HS-5 (cell line): ENCODE measurements around the gene MKKS.

ENCODE experiments used
- DNase-seq: peaks from one replicate; pipeline ENCODE4 v3.0.0-alpha.2; 2012; ENCODE audit warnings: low read depth

Gene MKKS

DNA sequence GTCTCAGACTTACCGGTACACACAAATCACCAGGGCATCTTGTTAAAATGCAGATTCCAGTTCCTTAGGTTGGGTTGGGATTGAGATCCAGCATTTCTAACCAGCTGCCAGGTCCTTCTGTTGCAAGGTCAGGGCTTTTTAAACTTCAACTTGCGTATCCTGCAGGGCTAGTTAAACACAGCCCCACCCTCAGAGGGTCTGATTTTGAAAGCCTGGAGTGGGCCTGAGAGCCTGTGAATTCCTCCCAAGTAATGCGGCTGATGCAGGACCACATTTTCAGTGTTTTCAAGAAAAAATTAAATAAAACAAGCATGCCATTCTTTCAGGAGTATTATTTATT, 65.3 kb downstream of the MKKS start:
- DNase-seq: no peak

DNA sequence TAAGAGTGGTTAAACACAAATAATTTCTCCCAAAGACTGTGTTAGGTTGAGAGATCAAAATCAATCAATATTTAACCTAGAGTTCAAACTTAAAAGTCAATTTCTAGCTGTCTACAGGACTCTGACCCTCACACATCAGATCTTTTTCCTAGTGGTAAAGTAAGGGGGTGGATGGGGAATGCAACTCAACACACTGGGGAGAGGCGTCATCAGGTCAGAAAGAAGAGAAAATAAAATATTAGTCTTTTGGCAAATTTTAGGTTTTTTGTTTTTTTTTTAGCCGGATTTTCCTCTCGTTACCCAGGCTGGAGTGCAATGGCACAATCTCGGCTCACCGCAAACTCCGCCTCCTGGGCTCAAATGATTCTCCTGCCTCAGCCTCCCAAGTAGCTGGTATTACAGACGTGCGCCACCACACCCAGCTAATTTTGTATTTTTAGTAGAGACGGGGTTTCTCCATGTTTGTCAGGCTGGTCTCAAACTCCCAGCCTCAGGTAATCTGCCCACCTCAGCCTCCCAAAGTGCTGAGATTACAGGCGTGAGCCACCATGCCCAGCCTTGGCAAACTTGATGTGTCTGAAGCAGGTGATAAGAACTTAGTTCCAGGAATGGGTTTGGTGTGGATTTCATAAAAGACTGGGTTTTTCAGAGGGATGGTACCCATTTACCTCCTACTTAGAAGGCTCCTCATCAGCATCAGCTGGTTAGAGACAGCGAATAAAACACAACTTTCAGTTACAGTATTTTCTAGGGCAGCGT, 65.9 kb downstream of the MKKS start:
- no peak for DNase-seq

DNA sequence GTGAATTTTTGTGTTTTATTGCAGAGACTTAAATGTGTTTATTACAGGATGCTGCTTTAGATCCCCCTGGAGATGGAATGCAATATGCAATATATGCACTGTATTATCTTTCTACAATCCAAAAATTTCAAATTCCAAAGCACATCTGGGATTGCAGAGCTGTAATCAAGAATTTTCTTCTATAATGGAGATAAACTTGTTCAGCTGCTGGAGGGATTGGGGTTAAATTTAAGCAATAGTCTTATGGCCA, 66.4 kb downstream of the MKKS start:
- DNase-seq: no peak

- no peak for DNase-seq
Measured at GRCh38 chr20:10366898-10367692, 66.9 kb downstream of the MKKS start.

DNA sequence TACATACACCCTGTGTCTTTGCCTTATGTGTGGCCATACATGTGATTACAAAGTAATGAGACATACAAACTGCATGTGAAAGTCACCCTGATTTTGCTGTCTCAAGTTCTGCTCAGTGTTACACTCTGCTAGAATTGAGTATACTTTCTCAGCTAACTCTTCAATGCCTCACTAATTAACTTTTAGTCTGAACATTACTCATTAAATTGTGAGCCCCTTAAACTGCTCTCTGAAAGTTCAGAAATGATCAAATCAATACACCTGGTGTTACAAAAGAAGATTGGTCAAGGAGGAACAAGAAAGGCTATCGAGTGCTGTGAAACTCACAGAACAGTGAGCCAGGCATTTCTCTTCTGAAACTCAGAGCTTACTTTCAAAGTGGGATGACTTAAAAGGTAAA, 71.3 kb downstream of the MKKS start:
- DNase-seq: no peak

GRCh38 chr20:10360878-10361277, 73.1 kb downstream of the MKKS start:
- no peak for DNase-seq

DNA sequence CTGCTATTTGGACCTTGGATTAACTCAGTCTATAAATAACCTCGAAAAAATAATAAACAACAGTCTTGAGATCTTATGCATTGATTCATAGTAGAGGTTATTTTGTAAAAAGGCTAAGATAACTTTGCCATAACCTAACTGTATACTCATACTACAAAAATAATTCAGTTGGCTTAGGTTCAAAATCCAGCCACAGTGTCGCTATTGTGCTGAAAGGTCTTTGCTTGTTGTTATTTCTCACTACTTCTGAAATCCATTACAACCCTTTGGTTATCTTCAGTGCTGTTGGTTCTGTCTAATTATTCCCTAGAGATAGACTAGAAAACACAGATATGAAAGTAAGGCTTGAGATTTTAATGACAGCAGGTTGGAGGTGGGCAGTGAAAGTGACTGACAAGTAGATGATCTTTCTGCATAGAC, 74.4 kb downstream of the MKKS start:
- no peak for DNase-seq

GRCh38 chr20:10357974-10358373, 76.0 kb downstream of the MKKS start:
- DNase-seq: no peak

DNA sequence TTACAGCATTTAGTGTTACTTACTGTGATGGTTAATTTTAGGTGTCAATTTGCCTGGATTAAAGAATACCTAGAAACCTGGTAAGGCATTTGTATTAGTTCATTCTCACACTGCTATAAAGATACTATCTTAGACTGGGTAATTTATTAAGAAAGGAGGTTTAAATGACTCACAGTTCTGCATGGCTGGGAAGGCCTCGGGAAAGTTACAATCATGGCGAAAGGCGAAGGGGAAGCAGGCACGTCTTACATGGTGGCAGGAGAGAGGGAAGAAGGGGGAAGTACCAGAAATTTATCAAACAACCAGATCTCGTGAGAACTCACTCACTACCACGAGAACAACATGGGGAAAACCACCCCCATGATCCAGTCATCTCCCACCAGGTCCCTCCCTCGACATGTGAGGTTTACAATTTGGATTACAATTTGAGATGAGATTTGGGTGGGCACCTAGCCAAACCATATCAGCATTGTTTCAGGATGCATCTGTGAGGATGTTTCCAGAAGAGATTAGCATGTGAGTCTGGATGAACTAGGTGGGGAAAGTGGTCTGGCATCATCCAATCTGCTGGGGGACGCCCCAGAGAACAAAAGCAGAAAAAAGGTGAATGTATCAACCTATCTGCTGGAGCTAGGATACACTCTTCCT, 76.8 kb downstream of the MKKS start:
- DNase-seq: no peak

GRCh38 chr20:10356628-10357027, 77.4 kb downstream of the MKKS start:
- no peak for DNase-seq

- DNase-seq: no peak
Measured at GRCh38 chr20:10352934-10353824, 80.8 kb downstream of the MKKS start.
